ENCODE results near the gene TPM3.
"Not testable (repeated sequence)": the region's sequence is repeated elsewhere in the genome, so short reads cannot be mapped to it uniquely, and the experiment has no call there.

Gene TPM3

DNA sequence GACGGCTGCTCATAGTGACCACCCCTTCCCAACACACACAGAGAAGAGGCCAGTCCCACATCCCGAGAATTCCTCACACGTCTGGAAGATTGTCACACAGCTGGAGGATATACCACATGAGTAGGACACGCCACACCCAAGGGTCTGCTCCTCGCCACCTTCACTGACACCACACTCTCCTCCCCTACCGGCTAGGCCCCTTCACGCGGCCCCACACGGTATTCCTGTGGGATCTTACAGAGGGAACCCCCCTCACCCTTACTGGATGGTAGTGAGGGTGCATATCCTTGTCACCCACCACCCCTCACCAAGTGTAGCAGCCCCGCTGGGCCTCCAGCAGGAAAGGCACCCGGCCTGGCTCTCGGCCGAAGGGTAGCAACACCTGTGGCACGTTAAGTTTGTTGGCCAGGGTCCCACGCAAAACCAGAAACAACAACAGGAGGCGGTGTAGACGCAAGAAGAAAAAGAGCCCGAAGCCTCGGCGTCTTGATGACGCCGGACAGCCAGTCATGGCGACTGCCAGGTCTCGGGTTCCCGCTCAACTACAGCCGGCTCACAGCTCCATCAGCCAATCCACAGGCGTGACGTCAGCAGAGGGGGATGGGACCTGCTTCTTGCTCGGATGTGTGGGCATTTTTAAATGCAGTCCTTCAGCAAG lies 37.2 kb downstream of the TPM3 start, which contains the start of gene NUP210L:
TSS of gene NUP210L (minus strand) at position 540 of the 658 bp plus-strand sequence.
- peaks cover 36% of the 10 kb centered on the region for H3K36me3 Mint-ChIP-seq (ENCODE audit: insufficient read depth)
- no peak for ATAC-seq (replicated peaks; ENCODE audit: extremely low read depth, poor library complexity, severe bottlenecking)

DNA sequence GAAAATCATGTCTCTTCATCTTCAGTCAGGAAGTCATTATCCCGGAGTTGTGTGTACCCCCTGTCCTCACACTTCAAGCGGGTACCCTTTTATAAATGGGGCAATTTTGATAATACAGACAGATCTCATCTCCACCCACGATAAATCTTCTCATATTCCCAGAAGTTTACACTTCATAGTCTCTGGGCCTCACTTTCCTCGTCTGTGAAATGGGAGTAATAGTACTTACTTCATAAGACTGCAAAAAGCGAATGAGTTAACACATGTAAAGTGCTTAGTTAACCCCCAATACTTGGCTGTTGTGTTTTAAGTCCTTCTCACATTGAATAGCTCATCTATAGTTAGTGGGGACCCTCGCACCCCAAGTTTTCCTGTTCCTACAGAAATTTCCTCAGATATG lies 37.8 kb downstream of the TPM3 start:
- Mint-ChIP-seq H3K4me3 (peak overlapping the region; percentile 71), H3K4me1 (peaks cover 39% of the 10 kb centered on the region), H3K27ac (ENCODE audit: low read depth) (peak overlapping the region; percentile 98), H3K36me3 (ENCODE audit: insufficient read depth) (peaks cover 30% of the 10 kb centered on the region), H3K9me3 (no peaks in the 10 kb centered on the region), H3K27me3 (no peaks in the 10 kb centered on the region)
- DNase-seq (ENCODE audit: low spot score in 2 of 2) (no peak), ATAC-seq (replicated peaks; ENCODE audit: extremely low read depth, poor library complexity, severe bottlenecking) (no peak)

More for the DNA sequence above, 37.2 kb downstream of the TPM3 start, which contains the start of gene NUP210L:
- no peaks in the 10 kb centered on the region for H3K9me3 Mint-ChIP-seq
- DNase-seq (ENCODE audit: low spot score in 2 of 2) = peak in 1 of 2 donors; percentile 48
- peak within 1 kb of the TSS; percentile 71 for H3K4me3 Mint-ChIP-seq
- H3K27ac Mint-ChIP-seq (ENCODE audit: low read depth) = peak within 1 kb of the TSS; percentile 98
- H3K4me1 Mint-ChIP-seq = peaks cover 45% of the 10 kb centered on the region
- H3K27me3 Mint-ChIP-seq = no peaks in the 10 kb centered on the region

DNA sequence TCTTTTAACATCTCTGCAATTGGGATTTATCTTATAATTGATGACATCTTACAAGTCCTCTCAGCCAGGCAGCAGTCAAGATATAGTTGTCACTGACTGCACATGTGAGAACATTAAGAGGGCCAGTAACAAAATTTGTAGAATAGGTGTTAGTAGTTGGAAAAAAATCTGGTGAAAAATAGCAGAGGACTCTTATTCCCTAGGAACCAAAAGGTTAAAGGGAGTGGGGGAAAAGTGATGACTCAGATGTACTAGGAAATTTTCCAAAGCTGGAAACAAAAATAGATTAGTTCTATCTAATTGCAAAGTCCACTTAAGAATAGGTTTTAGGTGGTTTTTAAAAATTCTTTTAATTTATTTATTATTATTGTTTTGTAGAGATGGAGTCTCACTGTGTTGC lies 40.6 kb downstream of the TPM3 start:
- peaks cover 12% of the 10 kb centered on the region for H3K4me1 Mint-ChIP-seq
- H3K27ac Mint-ChIP-seq (ENCODE audit: low read depth) = no peak overlapping the region
- ATAC-seq (replicated peaks; ENCODE audit: extremely low read depth, poor library complexity, severe bottlenecking) (no peak), DNase-seq (ENCODE audit: low spot score in 2 of 2) (no peak)
- H3K36me3 Mint-ChIP-seq (ENCODE audit: insufficient read depth) = peaks cover 16% of the 10 kb centered on the region
- no peaks in the 10 kb centered on the region for H3K9me3 Mint-ChIP-seq
- H3K4me3 Mint-ChIP-seq = no peak overlapping the region
- H3K27me3 Mint-ChIP-seq = no peaks in the 10 kb centered on the region

DNA sequence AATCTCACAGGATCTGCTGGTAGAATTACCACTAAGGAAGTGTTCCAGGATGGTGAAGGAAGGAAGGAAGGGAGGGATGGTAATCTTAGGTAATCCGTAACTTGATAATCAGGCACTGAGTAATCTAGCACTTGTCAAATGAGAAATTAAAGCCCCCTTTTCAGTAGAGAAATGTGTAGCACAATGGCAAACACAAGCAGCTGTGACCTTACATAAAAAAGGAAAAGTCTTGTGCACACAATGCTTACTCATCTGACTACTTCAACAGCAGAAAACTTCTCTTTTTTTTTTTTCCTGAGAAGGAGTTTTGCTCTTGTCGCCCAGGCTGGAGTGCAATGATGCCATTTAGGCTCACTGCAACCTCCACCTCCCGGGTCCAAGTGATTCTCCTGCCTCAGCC lies 43.1 kb downstream of the TPM3 start:
- no peak for DNase-seq (ENCODE audit: low spot score in 2 of 2)
- H3K4me3 Mint-ChIP-seq = no peak overlapping the region
- H3K9me3 Mint-ChIP-seq = no peaks in the 10 kb centered on the region
- ATAC-seq (replicated peaks; ENCODE audit: extremely low read depth, poor library complexity, severe bottlenecking) = no peak
- peaks cover 2% of the 10 kb centered on the region for H3K4me1 Mint-ChIP-seq
- H3K36me3 Mint-ChIP-seq (ENCODE audit: insufficient read depth) = peaks cover 4% of the 10 kb centered on the region
- no peaks in the 10 kb centered on the region for H3K27me3 Mint-ChIP-seq
- H3K27ac Mint-ChIP-seq (ENCODE audit: low read depth) = no peak overlapping the region

DNA sequence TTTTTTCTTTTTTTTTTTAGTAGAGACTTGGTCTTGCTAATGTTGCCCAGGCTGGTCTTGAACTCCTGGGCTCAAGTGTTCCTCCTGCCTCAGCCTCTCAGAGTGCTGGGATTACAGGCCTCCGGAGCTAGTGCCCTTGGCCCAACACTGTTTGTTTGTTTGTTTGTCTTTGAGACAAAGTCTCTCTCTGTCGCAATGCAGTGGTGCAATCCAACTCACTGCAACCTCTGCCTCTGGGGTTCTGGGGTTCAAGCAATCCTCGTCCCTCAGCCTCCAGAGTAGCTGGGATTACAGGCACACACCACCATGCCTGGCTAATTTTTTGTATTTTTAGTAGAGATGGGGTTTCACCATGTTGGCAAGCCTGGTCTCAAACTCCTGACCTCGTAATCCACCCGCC lies 44.4 kb downstream of the TPM3 start:
- DNase-seq (ENCODE audit: low spot score in 2 of 2); H3K4me1 Mint-ChIP-seq; H3K27me3 Mint-ChIP-seq; H3K4me3 Mint-ChIP-seq; H3K36me3 Mint-ChIP-seq (ENCODE audit: insufficient read depth); H3K27ac Mint-ChIP-seq (ENCODE audit: low read depth); H3K9me3 Mint-ChIP-seq; ATAC-seq (replicated peaks; ENCODE audit: extremely low read depth, poor library complexity, severe bottlenecking): not testable (repeated sequence)

DNA sequence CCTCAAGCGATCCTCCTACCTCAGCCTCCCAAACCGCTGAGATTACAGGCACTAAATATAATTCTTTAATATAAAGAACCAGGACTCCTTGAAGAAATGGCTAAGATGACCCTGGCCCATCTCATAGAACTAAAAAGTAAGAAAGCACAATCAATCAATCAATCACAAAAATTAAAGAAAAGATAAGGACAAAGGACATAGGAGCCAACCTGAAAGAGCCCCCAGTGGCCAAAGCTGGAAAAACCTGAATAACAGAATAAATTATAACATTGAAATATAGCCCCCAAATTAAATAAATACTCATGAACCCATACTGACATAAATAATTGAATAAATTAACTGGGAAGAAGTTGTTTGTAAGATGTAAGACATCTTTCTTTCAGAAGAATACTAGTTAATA lies 45.9 kb downstream of the TPM3 start:
- Mint-ChIP-seq H3K27ac (ENCODE audit: low read depth) (no peak overlapping the region), H3K9me3 (no peaks in the 10 kb centered on the region), H3K36me3 (ENCODE audit: insufficient read depth) (no peaks in the 10 kb centered on the region), H3K27me3 (no peaks in the 10 kb centered on the region), H3K4me1 (no peaks in the 10 kb centered on the region), H3K4me3 (no peak overlapping the region)
- DNase-seq (ENCODE audit: low spot score in 2 of 2) (no peak), ATAC-seq (replicated peaks; ENCODE audit: extremely low read depth, poor library complexity, severe bottlenecking) (no peak)

DNA sequence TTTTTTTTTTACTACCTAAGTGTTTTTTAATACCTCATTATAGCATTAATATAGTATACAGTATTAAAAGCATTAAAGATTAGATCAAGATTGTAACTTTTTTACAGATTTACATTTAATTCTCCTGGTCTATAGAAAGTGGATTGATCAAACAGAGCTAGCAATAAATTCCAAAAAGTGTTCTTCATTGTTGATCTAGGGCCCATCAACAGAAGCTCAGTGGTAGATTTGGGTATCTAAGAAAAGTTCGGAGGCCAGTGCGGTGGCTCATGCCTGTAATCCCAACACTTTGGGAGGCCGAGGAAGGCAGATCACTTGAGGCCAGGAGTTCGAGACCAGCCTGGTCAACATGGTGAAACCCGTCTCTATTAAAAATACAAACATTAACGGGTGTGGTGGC lies 49.5 kb downstream of the TPM3 start:
- ATAC-seq (replicated peaks; ENCODE audit: extremely low read depth, poor library complexity, severe bottlenecking) (no peak), DNase-seq (ENCODE audit: low spot score in 2 of 2) (no peak)
- no peaks in the 10 kb centered on the region for H3K36me3 Mint-ChIP-seq (ENCODE audit: insufficient read depth)
- no peaks in the 10 kb centered on the region for H3K4me1 Mint-ChIP-seq
- H3K4me3 Mint-ChIP-seq = no peak overlapping the region
- no peaks in the 10 kb centered on the region for H3K9me3 Mint-ChIP-seq
- no peaks in the 10 kb centered on the region for H3K27me3 Mint-ChIP-seq
- H3K27ac Mint-ChIP-seq (ENCODE audit: low read depth) = no peak overlapping the region

DNA sequence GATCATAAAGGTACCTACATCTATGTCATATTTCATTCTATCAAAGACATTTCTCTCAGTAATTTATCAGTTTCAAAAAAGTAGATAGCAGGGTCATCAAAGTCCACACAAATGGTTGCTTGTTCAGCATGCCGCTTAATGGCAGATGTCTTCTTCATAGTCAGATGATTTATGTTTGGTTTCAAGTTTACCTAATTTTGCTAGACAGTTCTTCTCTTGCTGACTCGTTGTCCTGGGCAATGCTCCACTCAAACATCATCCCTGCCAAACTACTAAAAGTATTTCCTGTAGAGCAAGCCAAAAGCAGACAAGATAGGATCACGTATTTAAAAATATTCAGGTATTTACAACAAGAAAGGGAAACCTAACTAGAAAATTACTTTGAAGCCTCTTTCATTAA lies 50.7 kb downstream of the TPM3 start:
- Mint-ChIP-seq H3K4me3 (no peak overlapping the region), H3K9me3 (no peaks in the 10 kb centered on the region), H3K36me3 (ENCODE audit: insufficient read depth) (no peaks in the 10 kb centered on the region), H3K27ac (ENCODE audit: low read depth) (no peak overlapping the region), H3K4me1 (no peaks in the 10 kb centered on the region), H3K27me3 (no peaks in the 10 kb centered on the region)
- ATAC-seq (replicated peaks; ENCODE audit: extremely low read depth, poor library complexity, severe bottlenecking) = no peak
- DNase-seq (ENCODE audit: low spot score in 2 of 2) = no peak

DNA sequence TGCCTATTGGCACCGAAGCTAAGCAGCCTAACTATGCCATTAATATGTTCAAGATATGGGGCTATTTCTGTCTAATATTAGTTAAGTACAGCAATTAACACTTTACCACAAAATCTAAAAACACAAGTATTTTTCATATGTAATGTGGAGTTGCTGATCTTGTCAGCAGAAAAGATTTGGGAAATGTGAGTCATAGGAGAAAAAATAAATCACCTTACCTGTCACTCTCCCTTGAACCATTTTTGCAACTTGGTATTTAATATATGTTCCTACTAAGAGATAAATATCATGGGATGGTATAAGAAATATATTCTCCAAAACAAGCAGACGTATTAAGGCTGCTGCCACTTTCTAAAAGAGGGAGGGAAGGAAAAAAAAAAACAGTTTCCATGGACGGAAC lies 54.0 kb downstream of the TPM3 start:
- Mint-ChIP-seq H3K27ac (ENCODE audit: low read depth) (no peak overlapping the region), H3K4me1 (no peaks in the 10 kb centered on the region), H3K27me3 (no peaks in the 10 kb centered on the region), H3K9me3 (no peaks in the 10 kb centered on the region), H3K4me3 (no peak overlapping the region), H3K36me3 (ENCODE audit: insufficient read depth) (no peaks in the 10 kb centered on the region)
- DNase-seq (ENCODE audit: low spot score in 2 of 2) (no peak), ATAC-seq (replicated peaks; ENCODE audit: extremely low read depth, poor library complexity, severe bottlenecking) (no peak)

DNA sequence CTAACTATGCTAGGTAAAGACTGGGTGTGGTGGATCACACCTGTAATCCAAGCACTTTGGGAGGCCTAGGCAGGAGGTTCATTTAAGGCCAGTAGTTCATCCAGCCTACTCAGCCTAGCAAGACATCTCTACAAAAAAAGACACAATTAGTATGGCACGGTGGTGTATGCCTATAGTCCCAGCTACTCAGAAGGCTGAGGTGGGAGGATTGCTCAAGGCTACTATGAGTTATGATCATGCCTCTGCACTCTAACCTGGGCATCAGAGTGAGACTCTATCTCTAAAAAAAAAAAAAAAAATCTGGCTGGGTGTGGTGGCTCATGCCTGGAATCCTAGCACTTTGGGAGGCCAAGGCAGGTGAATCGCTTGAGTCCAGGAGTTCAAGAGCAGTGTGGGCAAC lies 58.6 kb downstream of the TPM3 start:
- H3K4me3 Mint-ChIP-seq = no peak overlapping the region
- no peak overlapping the region for H3K27ac Mint-ChIP-seq (ENCODE audit: low read depth)
- no peaks in the 10 kb centered on the region for H3K4me1 Mint-ChIP-seq
- H3K36me3 Mint-ChIP-seq (ENCODE audit: insufficient read depth) = no peaks in the 10 kb centered on the region
- DNase-seq (ENCODE audit: low spot score in 2 of 2) (no peak), ATAC-seq (replicated peaks; ENCODE audit: extremely low read depth, poor library complexity, severe bottlenecking) (no peak)
- H3K9me3 Mint-ChIP-seq = no peaks in the 10 kb centered on the region
- H3K27me3 Mint-ChIP-seq = no peaks in the 10 kb centered on the region

DNA sequence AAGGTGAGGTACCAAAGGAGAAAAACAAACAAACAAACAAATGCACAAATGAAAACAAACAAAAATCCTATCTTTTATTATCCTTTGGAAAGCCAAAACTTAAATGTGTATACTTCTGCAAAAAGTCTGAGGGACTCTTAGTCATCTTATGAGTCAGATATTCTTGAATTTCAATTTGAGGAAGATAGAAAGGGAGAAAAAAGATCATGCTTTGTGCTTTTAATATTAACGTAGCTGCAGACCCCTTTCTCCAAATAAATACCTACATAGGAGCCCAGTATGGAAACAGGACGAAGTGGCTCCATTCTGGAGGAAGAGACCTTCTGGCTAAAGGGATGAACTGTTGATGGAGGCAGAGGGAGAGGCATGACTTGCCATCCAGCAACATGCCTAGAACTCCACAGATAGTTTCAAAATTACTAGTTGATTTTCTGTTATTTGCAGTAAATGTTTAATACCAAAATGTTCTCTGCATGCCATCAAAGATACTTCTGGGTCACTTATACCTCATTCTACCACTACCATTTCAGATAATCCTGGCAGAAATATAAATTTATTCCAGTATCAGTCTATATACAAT lies 62.4 kb downstream of the TPM3 start:
- Mint-ChIP-seq H3K36me3 (ENCODE audit: insufficient read depth) (no peaks in the 10 kb centered on the region), H3K27ac (ENCODE audit: low read depth) (no peak overlapping the region), H3K4me1 (no peaks in the 10 kb centered on the region), H3K9me3 (no peaks in the 10 kb centered on the region), H3K4me3 (no peak overlapping the region), H3K27me3 (no peaks in the 10 kb centered on the region)
- DNase-seq (ENCODE audit: low spot score in 2 of 2) (no peak), ATAC-seq (replicated peaks; ENCODE audit: extremely low read depth, poor library complexity, severe bottlenecking) (no peak)

DNA sequence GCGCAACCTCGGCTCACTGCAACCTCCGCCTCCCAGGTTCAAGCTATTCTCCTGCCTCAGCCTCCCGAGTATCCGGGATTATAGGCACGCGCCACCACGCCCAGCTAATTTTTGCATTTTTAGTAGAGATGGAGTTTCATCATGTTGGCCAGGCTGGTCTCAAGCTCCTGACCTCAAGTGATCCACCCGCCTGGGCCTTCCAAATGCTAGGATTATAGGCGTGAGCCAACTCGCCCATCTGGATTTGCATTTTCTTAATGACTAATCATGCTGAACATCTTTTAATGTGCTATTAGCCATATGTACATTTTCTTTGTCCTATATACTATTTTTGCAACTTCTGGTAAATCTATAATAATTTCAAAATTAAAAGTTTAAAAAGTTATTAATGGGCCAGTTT lies 68.7 kb downstream of the TPM3 start:
- H3K9me3 Mint-ChIP-seq; ATAC-seq (replicated peaks; ENCODE audit: extremely low read depth, poor library complexity, severe bottlenecking); H3K27ac Mint-ChIP-seq (ENCODE audit: low read depth); H3K4me3 Mint-ChIP-seq; H3K4me1 Mint-ChIP-seq; DNase-seq (ENCODE audit: low spot score in 2 of 2); H3K36me3 Mint-ChIP-seq (ENCODE audit: insufficient read depth); H3K27me3 Mint-ChIP-seq: not testable (repeated sequence)

DNA sequence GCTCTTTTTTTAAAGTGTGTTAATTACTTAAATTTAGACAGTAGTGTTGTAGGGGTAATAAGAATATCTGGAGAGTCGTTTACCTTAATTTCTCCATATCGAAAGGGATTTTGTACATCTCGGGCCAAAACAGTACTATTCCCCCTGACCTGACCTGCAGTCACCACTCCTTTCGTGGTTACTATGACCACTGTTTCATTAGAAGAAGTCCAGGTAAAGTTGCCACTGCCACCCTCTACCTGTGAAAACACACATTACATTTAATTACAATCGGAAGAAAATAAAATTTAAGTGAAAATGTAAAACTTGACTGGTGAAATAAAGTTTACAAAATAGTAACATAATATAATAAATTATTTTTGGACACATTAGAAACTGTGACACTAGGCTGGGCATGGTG lies 74.3 kb downstream of the TPM3 start:
- no peaks in the 10 kb centered on the region for H3K9me3 Mint-ChIP-seq
- no peaks in the 10 kb centered on the region for H3K27me3 Mint-ChIP-seq
- no peak overlapping the region for H3K27ac Mint-ChIP-seq (ENCODE audit: low read depth)
- no peak overlapping the region for H3K4me3 Mint-ChIP-seq
- peaks cover 12% of the 10 kb centered on the region for H3K4me1 Mint-ChIP-seq
- no peaks in the 10 kb centered on the region for H3K36me3 Mint-ChIP-seq (ENCODE audit: insufficient read depth)
- DNase-seq (ENCODE audit: low spot score in 2 of 2) (no peak), ATAC-seq (replicated peaks; ENCODE audit: extremely low read depth, poor library complexity, severe bottlenecking) (no peak)

All from central memory CD8-positive, alpha-beta T cell (primary cell).